ENCODE results near the gene GXYLT2. TPM values are rescaled to one million over a fixed set of nuclear protein-coding genes. Genes with fewer than 3 reads are reported as not detected.

GXYLT2 gene
- total and polyA plus RNA-seq, 2 of the 13 experiments (the other 11 are each of a cell fraction or from before 2014, with no cell fraction given), result 4.3 to 6.9 TPM

DNA sequence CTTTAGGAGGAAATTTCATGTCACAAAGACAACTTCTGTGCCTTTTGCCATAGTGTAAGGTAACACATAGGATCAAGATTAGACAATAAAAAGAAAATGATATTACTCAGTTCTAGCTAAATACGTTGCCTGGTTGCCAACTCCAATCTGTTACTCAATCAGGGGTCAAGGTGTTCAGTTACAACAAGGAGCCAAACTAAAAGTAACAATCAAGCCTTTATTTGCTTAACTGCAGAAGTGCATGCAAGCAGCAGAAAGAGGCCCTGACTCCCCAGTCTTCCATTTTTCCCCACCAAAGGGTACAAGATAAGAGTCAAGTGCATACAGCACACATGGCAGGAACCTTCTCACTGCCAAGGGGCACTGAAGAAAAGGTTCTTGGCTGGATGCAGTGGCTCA lies 80.4 kb downstream of the GXYLT2 start (continued):
- TF ChIP-seq CEBPG (CRISPR knock-in tag; IDR thresholded peaks at IDR 0.05) (peak; percentile 71), ZMYM2 (CRISPR knock-in tag; IDR thresholded peaks at IDR 0.05) (peak; percentile 17; the same call in 1 of the 2 replicates), NR2C2 (CRISPR knock-in tag; IDR thresholded peaks at IDR 0.05; ENCODE audit: borderline replicate concordance) (0 out of 2 replicates have a peak, but pooled peaks have one; percentile 5), ZMYM4 (CRISPR knock-in tag; IDR thresholded peaks at IDR 0.05) (0 out of 2 replicates have a peak, but pooled peaks have one; percentile 30), HNF4G (IDR thresholded peaks at IDR 0.05; ENCODE audit: borderline replicate concordance, low read depth, low read length) (0 out of 2 replicates have a peak, but pooled peaks have one; percentile 10), HNF4G (CRISPR knock-in tag; IDR thresholded peaks at IDR 0.05; ENCODE audit: borderline replicate concordance, low read depth) (no peak), EP300 (IDR thresholded peaks at IDR 0.05; ENCODE audit: low read depth in 2 of 2, low read length in 2 of 2) (peak in 1 of 2 experiments; percentile 60; a peak in 1 of 4 replicates), EP300 (CRISPR knock-in tag; IDR thresholded peaks at IDR 0.05; ENCODE audit: borderline replicate concordance) (no peak)
- TF ChIP-seq, protein P1, sequence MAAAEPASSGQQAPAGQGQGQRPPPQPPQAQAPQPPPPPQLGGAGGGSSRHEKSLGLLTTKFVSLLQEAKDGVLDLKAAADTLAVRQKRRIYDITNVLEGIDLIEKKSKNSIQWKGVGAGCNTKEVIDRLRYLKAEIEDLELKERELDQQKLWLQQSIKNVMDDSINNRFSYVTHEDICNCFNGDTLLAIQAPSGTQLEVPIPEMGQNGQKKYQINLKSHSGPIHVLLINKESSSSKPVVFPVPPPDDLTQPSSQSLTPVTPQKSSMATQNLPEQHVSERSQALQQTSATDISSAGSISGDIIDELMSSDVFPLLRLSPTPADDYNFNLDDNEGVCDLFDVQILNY (CRISPR knock-in tag; conservative IDR thresholded peaks at IDR 0.05), result no peak
- TF ChIP-seq, protein P2, sequence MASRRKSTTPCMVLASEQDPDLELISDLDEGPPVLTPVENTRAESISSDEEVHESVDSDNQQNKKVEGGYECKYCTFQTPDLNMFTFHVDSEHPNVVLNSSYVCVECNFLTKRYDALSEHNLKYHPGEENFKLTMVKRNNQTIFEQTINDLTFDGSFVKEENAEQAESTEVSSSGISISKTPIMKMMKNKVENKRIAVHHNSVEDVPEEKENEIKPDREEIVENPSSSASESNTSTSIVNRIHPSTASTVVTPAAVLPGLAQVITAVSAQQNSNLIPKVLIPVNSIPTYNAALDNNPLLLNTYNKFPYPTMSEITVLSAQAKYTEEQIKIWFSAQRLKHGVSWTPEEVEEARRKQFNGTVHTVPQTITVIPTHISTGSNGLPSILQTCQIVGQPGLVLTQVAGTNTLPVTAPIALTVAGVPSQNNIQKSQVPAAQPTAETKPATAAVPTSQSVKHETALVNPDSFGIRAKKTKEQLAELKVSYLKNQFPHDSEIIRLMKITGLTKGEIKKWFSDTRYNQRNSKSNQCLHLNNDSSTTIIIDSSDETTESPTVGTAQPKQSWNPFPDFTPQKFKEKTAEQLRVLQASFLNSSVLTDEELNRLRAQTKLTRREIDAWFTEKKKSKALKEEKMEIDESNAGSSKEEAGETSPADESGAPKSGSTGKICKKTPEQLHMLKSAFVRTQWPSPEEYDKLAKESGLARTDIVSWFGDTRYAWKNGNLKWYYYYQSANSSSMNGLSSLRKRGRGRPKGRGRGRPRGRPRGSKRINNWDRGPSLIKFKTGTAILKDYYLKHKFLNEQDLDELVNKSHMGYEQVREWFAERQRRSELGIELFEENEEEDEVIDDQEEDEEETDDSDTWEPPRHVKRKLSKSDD (CRISPR knock-in tag; IDR thresholded peaks at IDR 0.05; ENCODE audit: low read depth), result 0 out of 2 replicates have a peak, but pooled peaks have one; percentile 30

DNA sequence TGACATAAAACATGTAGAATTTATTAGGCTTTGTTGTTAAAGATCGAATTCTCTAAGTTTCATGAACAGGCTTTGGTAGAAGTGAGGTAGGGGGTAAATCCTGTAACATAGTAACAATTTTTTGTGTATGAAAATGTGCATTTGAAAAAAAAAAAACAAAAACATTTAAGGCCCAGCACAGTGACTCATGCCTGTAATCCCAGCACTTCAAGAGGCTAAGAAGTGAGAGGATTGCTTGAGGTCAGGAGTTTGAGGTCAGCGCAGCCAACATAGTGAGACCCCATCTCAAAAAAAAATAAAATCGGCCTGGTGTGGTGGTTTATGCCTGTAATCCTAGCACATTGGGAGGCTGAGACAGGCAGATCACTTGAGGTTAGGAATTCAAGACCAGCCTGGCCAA lies 81.9 kb downstream of the GXYLT2 start:
- H3K4me3 ChIP-seq (replicated peaks in 1 of 3; ENCODE audit: insufficient read depth in 1 of 3, low read depth in 2 of 3, low read length in 3 of 3), result no peak overlapping the region
- no peaks in the 10 kb centered on the region for H4K20me1 ChIP-seq (ENCODE audit: insufficient read depth, low read length)
- H3K4me2 ChIP-seq (ENCODE audit: low read depth, low read length), result no peak overlapping the region
- in situ Hi-C loops (cut with HindIII; ENCODE audit: extremely low pct_ligation_motif_present, low pct_unique_long_range_greater_than_20kb) (no loop called here), intact Hi-C loops (cut with micrococcal nuclease; ENCODE audit: unreplicated experiment) (no loop called here)
- H3K9me3 ChIP-seq (ENCODE audit: low read length), result no peaks in the 10 kb centered on the region
- no peak for ATAC-seq
- WGBS (ENCODE audit: low lambda C conversion rate), result 100% methylated on average over 3 of the region's 3 CpGs
- no peak overlapping the region for H2AFZ ChIP-seq (ENCODE audit: low read length)
- no peak overlapping the region for H3K9ac ChIP-seq (ENCODE audit: insufficient read depth, low read depth, low read length)
- CTCF ChIA-PET (ENCODE audit: low intra/inter-chr PET ratio, low total read pairs), result no interaction called here
- no peaks in the 10 kb centered on the region for H3K36me3 ChIP-seq (replicated peaks in 1 of 2; ENCODE audit: control insufficient read depth in 1 of 2, insufficient read depth in 2 of 2, low read length in 2 of 2)
- peaks cover 86% of the 10 kb centered on the region for H3K4me1 ChIP-seq (ENCODE audit: insufficient read depth, low read length)
- no peak for FAIRE-seq
- no TSS peak for BruUV-seq (replicated peaks)
- no peak for DNase-seq (ENCODE audit: low spot score)
- no peaks in the 10 kb centered on the region for H3K79me2 ChIP-seq (ENCODE audit: insufficient read depth, low read length)
- H3K27me3 ChIP-seq (ENCODE audit: control insufficient read depth in 1 of 2, insufficient read depth in 2 of 2, low read length in 2 of 2), result no peaks in the 10 kb centered on the region
- TF ChIP-seq KDM4B (CRISPR knock-in tag; IDR thresholded peaks at IDR 0.05) (no peak), PTBP1 (IDR thresholded peaks at IDR 0.05; ENCODE audit: low read depth, low read length, poor library complexity, severe bottlenecking) (no peak), ZNF20 (CRISPR knock-in tag; IDR thresholded peaks at IDR 0.05) (no peak), ZMYM3 (CRISPR knock-in tag; IDR thresholded peaks at IDR 0.05) (no peak), ZNF329 (CRISPR knock-in tag; IDR thresholded peaks at IDR 0.05; ENCODE audit: low read depth) (no peak)
- TF ChIP-seq, protein P3, sequence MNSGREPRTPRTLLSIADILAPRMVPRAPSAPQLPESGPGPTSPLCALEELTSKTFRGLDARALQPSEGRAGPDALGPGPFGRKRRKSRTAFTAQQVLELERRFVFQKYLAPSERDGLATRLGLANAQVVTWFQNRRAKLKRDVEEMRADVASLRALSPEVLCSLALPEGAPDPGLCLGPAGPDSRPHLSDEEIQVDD (CRISPR knock-in tag; IDR thresholded peaks at IDR 0.05; ENCODE audit: borderline replicate concordance), result no peak
- TF ChIP-seq, protein P4, sequence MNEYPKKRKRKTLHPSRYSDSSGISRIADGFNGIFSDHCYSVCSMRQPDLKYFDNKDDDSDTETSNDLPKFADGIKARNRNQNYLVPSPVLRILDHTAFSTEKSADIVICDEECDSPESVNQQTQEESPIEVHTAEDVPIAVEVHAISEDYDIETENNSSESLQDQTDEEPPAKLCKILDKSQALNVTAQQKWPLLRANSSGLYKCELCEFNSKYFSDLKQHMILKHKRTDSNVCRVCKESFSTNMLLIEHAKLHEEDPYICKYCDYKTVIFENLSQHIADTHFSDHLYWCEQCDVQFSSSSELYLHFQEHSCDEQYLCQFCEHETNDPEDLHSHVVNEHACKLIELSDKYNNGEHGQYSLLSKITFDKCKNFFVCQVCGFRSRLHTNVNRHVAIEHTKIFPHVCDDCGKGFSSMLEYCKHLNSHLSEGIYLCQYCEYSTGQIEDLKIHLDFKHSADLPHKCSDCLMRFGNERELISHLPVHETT (CRISPR knock-in tag; conservative IDR thresholded peaks at IDR 0.05), result no peak
- POLR2A ChIA-PET, result no interaction called here
- H3K27ac ChIP-seq (ENCODE audit: extremely low read length, insufficient read depth, low read length), result peak overlapping the region; percentile 19

Data from HepG2 (cell line).